ENCODE results near the gene ANXA6. TPM values are rescaled to one million over a fixed set of nuclear protein-coding genes. Genes with fewer than 3 reads are reported as not detected.

Gene ANXA6
- total RNA-seq, 1 experiment from 2014 or later: 16.4 TPM

DNA sequence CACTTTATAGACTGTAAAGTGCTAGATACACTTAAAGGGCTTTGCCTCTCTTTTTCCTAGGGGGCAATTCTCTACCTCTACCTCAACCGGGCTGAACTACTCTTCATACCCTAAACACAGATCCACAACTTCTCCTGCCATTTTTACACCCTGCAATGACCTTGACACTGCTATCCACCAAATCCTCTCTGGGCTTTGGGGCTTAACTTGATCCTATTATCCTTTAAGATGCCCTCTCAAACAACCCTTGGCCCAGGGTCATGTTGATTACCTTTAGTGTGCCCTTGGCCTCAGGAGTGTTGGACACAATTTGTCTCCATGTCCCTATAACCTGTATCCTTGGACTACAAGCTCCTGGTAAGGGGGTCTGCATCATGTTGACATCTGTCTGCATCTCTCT, 19.5 kb downstream of the ANXA6 start:
- CTCF ChIA-PET: interaction anchor here (0.5 kb wide), 1 partner anchor 12 kb away, joined by 3 read pairs; no protein-coding TSS in a partner anchor
- Mint-ChIP-seq H3K27ac (ENCODE audit: unreplicated experiment) (no peak overlapping the region), H3K36me3 (ENCODE audit: insufficient read depth, unreplicated experiment) (no peaks in the 10 kb centered on the region), H3K27me3 (ENCODE audit: unreplicated experiment) (peaks cover 1% of the 10 kb centered on the region), H3K9me3 (ENCODE audit: low read depth, unreplicated experiment) (no peaks in the 10 kb centered on the region), H3K4me3 (ENCODE audit: low read depth, unreplicated experiment) (no peak overlapping the region), H3K4me1 (ENCODE audit: low read depth, unreplicated experiment) (peaks cover 9% of the 10 kb centered on the region)
- no TSS peak for BruUV-seq (replicated peaks)
- TF ChIP-seq CTCF (IDR thresholded peaks at IDR 0.05; ENCODE audit: unreplicated experiment): no peak
- intact Hi-C loops (cut with micrococcal nuclease; ENCODE audit: unreplicated experiment): no loop called here
- no peak for DNase-seq

GRCh38 chr5:151137067-151137825, 20.3 kb downstream of the ANXA6 start:
- CTCF ChIA-PET: interaction anchor here (0.6 kb wide), 1 partner anchor 317 kb away, joined by 3 read pairs; no protein-coding TSS in a partner anchor
- Mint-ChIP-seq H3K27ac (ENCODE audit: unreplicated experiment) (no peak overlapping the region), H3K36me3 (ENCODE audit: insufficient read depth, unreplicated experiment) (no peaks in the 10 kb centered on the region), H3K27me3 (ENCODE audit: unreplicated experiment) (no peaks in the 10 kb centered on the region), H3K4me3 (ENCODE audit: low read depth, unreplicated experiment) (no peak overlapping the region), H3K4me1 (ENCODE audit: low read depth, unreplicated experiment) (peaks cover 9% of the 10 kb centered on the region), H3K9me3 (ENCODE audit: low read depth, unreplicated experiment) (no peaks in the 10 kb centered on the region)
- no peak for DNase-seq
- TF ChIP-seq CTCF (IDR thresholded peaks at IDR 0.05; ENCODE audit: unreplicated experiment): no peak
- intact Hi-C loops (cut with micrococcal nuclease; ENCODE audit: unreplicated experiment): no loop called here
- BruUV-seq (replicated peaks): no TSS peak

- BruUV-seq (replicated peaks): no TSS peak
- TF ChIP-seq CTCF (IDR thresholded peaks at IDR 0.05; ENCODE audit: unreplicated experiment): no peak
- Mint-ChIP-seq H3K4me1 (ENCODE audit: low read depth, unreplicated experiment) (no peaks in the 10 kb centered on the region), H3K9me3 (ENCODE audit: low read depth, unreplicated experiment) (no peaks in the 10 kb centered on the region), H3K4me3 (ENCODE audit: low read depth, unreplicated experiment) (no peak overlapping the region), H3K27me3 (ENCODE audit: unreplicated experiment) (no peaks in the 10 kb centered on the region), H3K27ac (ENCODE audit: unreplicated experiment) (no peak overlapping the region), H3K36me3 (ENCODE audit: insufficient read depth, unreplicated experiment) (no peaks in the 10 kb centered on the region)
- CTCF ChIA-PET: no interaction called here
- intact Hi-C loops (cut with micrococcal nuclease; ENCODE audit: unreplicated experiment): no loop called here
- no peak for DNase-seq
These were observed 23.4 kb downstream of the ANXA6 start for GRCh38 chr5:151134228-151134627.

- DNase-seq: no peak
- Mint-ChIP-seq H3K4me1 (ENCODE audit: low read depth, unreplicated experiment) (no peaks in the 10 kb centered on the region), H3K36me3 (ENCODE audit: insufficient read depth, unreplicated experiment) (no peaks in the 10 kb centered on the region), H3K4me3 (ENCODE audit: low read depth, unreplicated experiment) (no peak overlapping the region), H3K27me3 (ENCODE audit: unreplicated experiment) (no peaks in the 10 kb centered on the region), H3K9me3 (ENCODE audit: low read depth, unreplicated experiment) (no peaks in the 10 kb centered on the region), H3K27ac (ENCODE audit: unreplicated experiment) (no peak overlapping the region)
- CTCF ChIA-PET: no interaction called here
- intact Hi-C loops (cut with micrococcal nuclease; ENCODE audit: unreplicated experiment): no loop called here
- BruUV-seq (replicated peaks): no TSS peak
- TF ChIP-seq CTCF (IDR thresholded peaks at IDR 0.05; ENCODE audit: unreplicated experiment): no peak
These were observed 24.6 kb downstream of the ANXA6 start for GRCh38 chr5:151132963-151133362.

Measured in Calu3 (cell line).